Breast epithelium (tissue), 4 donors: ENCODE data around the gene TMPRSS15. TPM values are rescaled to one million over a fixed set of nuclear protein-coding genes. Genes with fewer than 3 reads are reported as not detected.
"Not testable (repeated sequence)": the region's sequence is repeated elsewhere in the genome, so short reads cannot be mapped to it uniquely, and the experiment has no call there.

Experiments
- DNase-seq, 2 donors: peaks; one replicate each; pipeline ENCODE4 v3.0.0-alpha.2; 2019; ENCODE audit warnings: low spot score in 2 of 2
- H3K27ac ChIP-seq, 2 donors: fragments of 200-600 bp; sonication (generic) in 1 of 2; one replicate each; pipeline ENCODE4 v1.5.1; 2016 to 2019; ENCODE audit warnings: mild to moderate bottlenecking in 1 of 2
- H3K27me3 ChIP-seq, 2 donors: fragments of 200-600 bp; sonication (generic) in 1 of 2; one replicate each; pipeline versions ENCODE4 v1.5.1 to v1.6.0; 2017 to 2019; ENCODE audit warnings: control low read depth in 1 of 2, mild to moderate bottlenecking in 1 of 2
- H3K36me3 ChIP-seq: fragments of 200-600 bp; one replicate; pipeline ENCODE4 v1.5.1; 2019
- H3K4me1 ChIP-seq, 2 donors: fragments of 200-600 bp; sonication (generic); one replicate each; pipeline ENCODE4 v1.5.1; 2016 to 2019; ENCODE audit warnings: control low read depth in 1 of 2
- H3K4me3 ChIP-seq, 3 donors: fragments of 200-600 bp; sonication (generic); 1 replicate in 2 of 3; 2 replicates in 1 of 3; pipeline ENCODE4 v1.5.1; 2016 to 2019; ENCODE audit warnings: mild to moderate bottlenecking in 3 of 3, moderate library complexity in 2 of 3
- H3K9me3 ChIP-seq, 2 donors: fragments of 200-600 bp; sonication (generic) in 1 of 2; one replicate each; pipeline ENCODE4 v1.5.1; 2016 to 2019; ENCODE audit warnings: control low read depth in 1 of 2
- POLR2A ChIP-seq: fragments of 450-650 bp; IDR thresholded peaks from one replicate; pipeline ENCODE4 v1.6.1; 2016; ENCODE audit warnings: antibody characterized with exemption, mild to moderate bottlenecking, moderate library complexity
- POLR2AphosphoS5 ChIP-seq, 3 donors: sonication (generic); formaldehyde crosslinking; IDR thresholded peaks; one replicate each; pipeline ENCODE4 v1.6.1; 2017; ENCODE audit warnings: antibody characterized with exemption in 3 of 3
- intact Hi-C: fragments of 100-400 bp; cut with DNase I; formaldehyde crosslinking; loops from one replicate; pipeline ENCODE4 v1.15.1; 2023; ENCODE audit warnings: low total_unique reads
- total RNA-seq, 3 donors: library from RNA; depleted of rRNA; stranded (reverse); fragments of >200 nt; gene quantifications; one replicate each; pipeline ENCODE4 v1.1.0, GENCODE V29; 2016
- TF ChIP-seq, protein P1 (sequence below), 3 donors: fragments of 450-650 bp; IDR thresholded peaks; one replicate each; pipeline ENCODE4 v1.5.1; 2016 to 2017; ENCODE audit warnings: antibody characterized with exemption in 3 of 3, mild to moderate bottlenecking in 3 of 3, moderate library complexity in 3 of 3

TMPRSS15 gene
- total RNA-seq, 3 donors from 2014 or later, result not detected

- no peak for DNase-seq
- H3K27ac ChIP-seq, result no peak overlapping the region
- H3K4me3 ChIP-seq, result no peak overlapping the region
- TF ChIP-seq, protein P1, sequence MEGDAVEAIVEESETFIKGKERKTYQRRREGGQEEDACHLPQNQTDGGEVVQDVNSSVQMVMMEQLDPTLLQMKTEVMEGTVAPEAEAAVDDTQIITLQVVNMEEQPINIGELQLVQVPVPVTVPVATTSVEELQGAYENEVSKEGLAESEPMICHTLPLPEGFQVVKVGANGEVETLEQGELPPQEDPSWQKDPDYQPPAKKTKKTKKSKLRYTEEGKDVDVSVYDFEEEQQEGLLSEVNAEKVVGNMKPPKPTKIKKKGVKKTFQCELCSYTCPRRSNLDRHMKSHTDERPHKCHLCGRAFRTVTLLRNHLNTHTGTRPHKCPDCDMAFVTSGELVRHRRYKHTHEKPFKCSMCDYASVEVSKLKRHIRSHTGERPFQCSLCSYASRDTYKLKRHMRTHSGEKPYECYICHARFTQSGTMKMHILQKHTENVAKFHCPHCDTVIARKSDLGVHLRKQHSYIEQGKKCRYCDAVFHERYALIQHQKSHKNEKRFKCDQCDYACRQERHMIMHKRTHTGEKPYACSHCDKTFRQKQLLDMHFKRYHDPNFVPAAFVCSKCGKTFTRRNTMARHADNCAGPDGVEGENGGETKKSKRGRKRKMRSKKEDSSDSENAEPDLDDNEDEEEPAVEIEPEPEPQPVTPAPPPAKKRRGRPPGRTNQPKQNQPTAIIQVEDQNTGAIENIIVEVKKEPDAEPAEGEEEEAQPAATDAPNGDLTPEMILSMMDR (IDR thresholded peaks at IDR 0.05), result no peak
- no peak for TF ChIP-seq POLR2A
- no peak for TF ChIP-seq POLR2AphosphoS5 (IDR thresholded peaks at IDR 0.05)
- intact Hi-C loops, result no loop called here
- H3K27me3 ChIP-seq, result no peaks in the 10 kb centered on the region
- H3K36me3 ChIP-seq, result no peaks in the 10 kb centered on the region
- H3K9me3 ChIP-seq, result no peaks in the 10 kb centered on the region
- no peaks in the 10 kb centered on the region for H3K4me1 ChIP-seq
Measured at GRCh38 chr21:18409579-18409978, 6.0 kb upstream of the TMPRSS15 start.

GRCh38 chr21:18398843-18399242 lies 4.7 kb downstream of the TMPRSS15 start:
- Histone ChIP-seq H3K27me3 (no peaks in the 10 kb centered on the region), H3K4me3 (no peak overlapping the region), H3K9me3 (peaks cover 0 to 7% of the 10 kb centered on the region in 2 donors), H3K27ac (no peak overlapping the region), H3K4me1 (no peaks in the 10 kb centered on the region), H3K36me3 (no peaks in the 10 kb centered on the region)
- TF ChIP-seq POLR2AphosphoS5 (IDR thresholded peaks at IDR 0.05), result no peak
- TF ChIP-seq, protein P1 (IDR thresholded peaks at IDR 0.05), result no peak
- TF ChIP-seq POLR2A, result no peak
- intact Hi-C loops, result no loop called here
- DNase-seq, result no peak

GRCh38 chr21:18387994-18388393 lies 15.6 kb downstream of the TMPRSS15 start:
- no peaks in the 10 kb centered on the region for H3K27me3 ChIP-seq
- H3K9me3 ChIP-seq, result peaks cover 0 to 4% of the 10 kb centered on the region in 2 donors
- intact Hi-C loops, result no loop called here
- DNase-seq, result no peak
- no peaks in the 10 kb centered on the region for H3K4me1 ChIP-seq
- TF ChIP-seq, protein P1 (IDR thresholded peaks at IDR 0.05), result no peak
- TF ChIP-seq POLR2AphosphoS5 (IDR thresholded peaks at IDR 0.05) (no peak), POLR2A (no peak)
- no peak overlapping the region for H3K4me3 ChIP-seq
- H3K27ac ChIP-seq, result no peak overlapping the region
- no peaks in the 10 kb centered on the region for H3K36me3 ChIP-seq

GRCh38 chr21:18384771-18385170 lies 18.8 kb downstream of the TMPRSS15 start:
- H3K4me3 ChIP-seq, result no peak overlapping the region
- DNase-seq, result no peak
- TF ChIP-seq POLR2AphosphoS5 (IDR thresholded peaks at IDR 0.05) (no peak), POLR2A (no peak)
- TF ChIP-seq, protein P1 (IDR thresholded peaks at IDR 0.05), result no peak
- intact Hi-C loops, result no loop called here
- H3K4me1 ChIP-seq, result no peaks in the 10 kb centered on the region
- H3K27me3 ChIP-seq, result no peaks in the 10 kb centered on the region
- H3K27ac ChIP-seq, result no peak overlapping the region
- H3K36me3 ChIP-seq, result no peaks in the 10 kb centered on the region
- no peaks in the 10 kb centered on the region for H3K9me3 ChIP-seq

GRCh38 chr21:18382934-18383619 lies 20.5 kb downstream of the TMPRSS15 start:
- H3K4me3 ChIP-seq, H3K36me3 ChIP-seq, H3K9me3 ChIP-seq, H3K27me3 ChIP-seq, DNase-seq, intact Hi-C loops, H3K27ac ChIP-seq, H3K4me1 ChIP-seq: not testable (repeated sequence)
